DOHH2 (cell line): Measurements from ENCODE around the gene C16orf92.

ENCODE experiments used
- H3F3A ChIP-seq: fragments of 200-600 bp; sonication (generic), shearing (Covaris generic); 2 replicates; pipeline ENCODE4 v1.6.0; 2016; ENCODE audit warnings: antibody characterized with exemption, mild to moderate bottlenecking; ENCODE audit not compliant: control insufficient read depth, insufficient read depth
- H3K27ac ChIP-seq: fragments of 200-600 bp; sonication (generic); 2 replicates; pipeline ENCODE4 v1.5.1; 2014; ENCODE audit warnings: low read depth, mild to moderate bottlenecking, low read length, moderate library complexity
- H3K27me3 ChIP-seq: fragments of 200-600 bp; sonication (generic); 2 replicates; pipeline ENCODE4 v1.6.1; 2014; ENCODE audit warnings: mild to moderate bottlenecking, low read length, mixed read lengths; ENCODE audit not compliant: control insufficient read depth
- H3K36me3 ChIP-seq: fragments of 200-600 bp; sonication (generic); 2 replicates; pipeline ENCODE4 v1.6.1; 2014; ENCODE audit warnings: mild to moderate bottlenecking, low read length, moderate library complexity, mixed read lengths; ENCODE audit not compliant: control insufficient read depth
- H3K4me1 ChIP-seq: fragments of 200-600 bp; sonication (generic); 2 replicates; pipeline ENCODE4 v1.6.1; 2014; ENCODE audit warnings: mild to moderate bottlenecking, low read length, mixed read lengths; ENCODE audit not compliant: control insufficient read depth
- H3K4me2 ChIP-seq: fragments of 200-600 bp; sonication (generic); 2 replicates; pipeline ENCODE4 v1.6.0; 2014; ENCODE audit warnings: mild to moderate bottlenecking, low read length, moderate library complexity
- H3K4me3 ChIP-seq: fragments of 200-600 bp; sonication (generic); 2 replicates; pipeline ENCODE4 v1.5.1; 2014; ENCODE audit warnings: mild to moderate bottlenecking, low read length, mixed read lengths
- H3K79me2 ChIP-seq: fragments of 200-600 bp; sonication (generic); 2 replicates; pipeline ENCODE4 v1.6.1; 2014; ENCODE audit warnings: mild to moderate bottlenecking, low read length, mixed read lengths; ENCODE audit not compliant: control insufficient read depth
- H3K9me2 ChIP-seq: fragments of 200-600 bp; sonication (generic); replicated peaks from 2 replicates; pipeline ENCODE4 v1.6.1; 2014; ENCODE audit warnings: mild to moderate bottlenecking, low read length, mixed read lengths; ENCODE audit not compliant: control insufficient read depth
- H3K9me3 ChIP-seq: fragments of 200-600 bp; sonication (generic); 2 replicates; pipeline ENCODE4 v1.6.1; 2014; ENCODE audit warnings: antibody characterized with exemption, low read length, mixed read lengths; ENCODE audit not compliant: control insufficient read depth, insufficient read depth
- H4K20me1 ChIP-seq: fragments of 200-600 bp; sonication (generic); 2 replicates; pipeline ENCODE4 v1.6.0; 2014; ENCODE audit warnings: low read depth, mild to moderate bottlenecking, antibody characterized with exemption, low read length, moderate library complexity; ENCODE audit not compliant: control insufficient read depth, insufficient read depth
- EZH2phosphoT487 ChIP-seq: fragments of 200-600 bp; sonication (generic); IDR thresholded peaks from 2 replicates; pipeline ENCODE4 v1.6.1; 2017; ENCODE audit warnings: borderline replicate concordance, mild to moderate bottlenecking, antibody characterized with exemption, low read length, moderate library complexity, mixed read lengths
- TF ChIP-seq, protein P1 (sequence below): fragments of 200-600 bp; sonication (generic); IDR thresholded peaks from one replicate; pipeline ENCODE4 v1.5.1; 2014; ENCODE audit warnings: antibody characterized with exemption, mild to moderate bottlenecking, low read depth, low read length; ENCODE audit not compliant: poor library complexity, severe bottlenecking

The C16orf92 gene

DNA sequence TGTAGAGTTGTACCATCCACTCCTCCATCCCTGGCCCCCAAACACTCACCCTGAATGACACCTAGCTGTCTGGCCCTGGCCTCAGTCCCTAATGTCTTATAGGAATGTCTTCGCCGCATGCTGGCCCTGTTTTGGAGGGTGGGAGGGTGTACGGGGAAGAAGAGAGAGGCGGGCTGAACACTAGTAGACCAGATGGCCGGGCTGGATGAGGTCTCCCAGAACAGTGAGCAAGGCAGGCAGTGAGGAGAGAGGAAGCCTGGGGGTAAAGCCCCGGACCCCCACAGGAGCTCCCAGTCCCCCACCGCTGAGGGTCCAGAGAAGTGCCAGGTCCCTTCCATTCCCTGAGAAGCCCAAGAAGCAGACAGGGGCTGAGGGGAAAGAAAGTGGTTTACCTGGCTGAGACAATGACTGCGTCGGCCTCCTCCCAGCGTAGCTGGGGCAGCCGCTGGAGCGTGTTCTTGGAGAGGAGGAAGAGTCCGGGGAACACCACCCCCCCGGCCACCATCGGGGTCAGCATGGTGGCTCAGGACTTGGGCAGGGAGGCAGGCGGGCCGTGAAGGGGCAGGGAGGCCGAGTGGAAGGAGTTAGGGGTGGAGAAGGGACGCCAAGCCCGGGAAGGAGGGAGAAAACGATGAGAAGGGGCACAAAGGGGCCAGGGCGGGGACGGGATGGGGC is 7.2 kb downstream of the C16orf92 start:
- H3K4me1 ChIP-seq: 0 out of 2 replicates have a peak, but pooled peaks cover 3% of the 10 kb centered on the region
- peaks cover 42% of the 10 kb centered on the region for H3K27me3 ChIP-seq
- H3K9me3 ChIP-seq: no peaks in the 10 kb centered on the region
- H3K9me2 ChIP-seq: no peaks in the 10 kb centered on the region
- H3K4me2 ChIP-seq: no peak overlapping the region
- no peak for TF ChIP-seq EZH2phosphoT487
- TF ChIP-seq, protein P1, sequence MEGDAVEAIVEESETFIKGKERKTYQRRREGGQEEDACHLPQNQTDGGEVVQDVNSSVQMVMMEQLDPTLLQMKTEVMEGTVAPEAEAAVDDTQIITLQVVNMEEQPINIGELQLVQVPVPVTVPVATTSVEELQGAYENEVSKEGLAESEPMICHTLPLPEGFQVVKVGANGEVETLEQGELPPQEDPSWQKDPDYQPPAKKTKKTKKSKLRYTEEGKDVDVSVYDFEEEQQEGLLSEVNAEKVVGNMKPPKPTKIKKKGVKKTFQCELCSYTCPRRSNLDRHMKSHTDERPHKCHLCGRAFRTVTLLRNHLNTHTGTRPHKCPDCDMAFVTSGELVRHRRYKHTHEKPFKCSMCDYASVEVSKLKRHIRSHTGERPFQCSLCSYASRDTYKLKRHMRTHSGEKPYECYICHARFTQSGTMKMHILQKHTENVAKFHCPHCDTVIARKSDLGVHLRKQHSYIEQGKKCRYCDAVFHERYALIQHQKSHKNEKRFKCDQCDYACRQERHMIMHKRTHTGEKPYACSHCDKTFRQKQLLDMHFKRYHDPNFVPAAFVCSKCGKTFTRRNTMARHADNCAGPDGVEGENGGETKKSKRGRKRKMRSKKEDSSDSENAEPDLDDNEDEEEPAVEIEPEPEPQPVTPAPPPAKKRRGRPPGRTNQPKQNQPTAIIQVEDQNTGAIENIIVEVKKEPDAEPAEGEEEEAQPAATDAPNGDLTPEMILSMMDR: no peak
- no peaks in the 10 kb centered on the region for H3K36me3 ChIP-seq
- H4K20me1 ChIP-seq: no peaks in the 10 kb centered on the region
- H3K27ac ChIP-seq: no peak overlapping the region
- no peaks in the 10 kb centered on the region for H3F3A ChIP-seq
- no peaks in the 10 kb centered on the region for H3K79me2 ChIP-seq
- H3K4me3 ChIP-seq: no peak overlapping the region

DNA sequence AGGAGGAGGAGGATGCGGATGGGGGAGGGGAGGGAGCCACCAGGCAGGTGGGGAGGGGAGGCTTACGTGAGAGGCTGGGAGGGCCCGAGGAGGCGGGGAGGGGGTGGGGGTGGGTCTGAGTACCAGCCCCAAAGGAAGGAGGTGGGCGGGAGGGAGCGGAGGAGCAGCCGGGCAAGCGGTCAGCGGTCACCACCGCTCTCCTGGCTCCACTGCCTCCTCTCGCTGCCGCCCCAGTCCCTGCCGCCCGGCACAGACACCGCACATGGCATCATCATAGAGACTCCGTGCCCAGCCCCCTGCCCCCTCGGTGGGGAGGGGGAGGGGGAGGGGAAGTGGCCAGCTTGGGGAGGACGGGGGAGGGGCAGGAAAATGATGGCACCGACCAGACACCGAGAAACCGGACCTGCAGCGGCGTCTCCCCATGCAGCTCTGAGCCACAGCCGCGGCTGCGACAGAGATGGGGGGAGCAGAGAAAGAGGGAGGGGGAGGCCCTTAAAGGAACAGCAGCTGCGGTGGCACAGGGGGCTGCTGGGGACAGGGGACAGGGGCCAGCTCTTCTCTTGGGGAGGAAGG is 7.9 kb downstream of the C16orf92 start, which contains the start of gene TLCD3B:
TSS of gene TLCD3B (minus strand) at position 431 of the 573 bp plus-strand sequence. CDS start 744 bp downstream, outside the sequence.
- no peak within 1 kb of the TSS for H3K4me2 ChIP-seq
- 0 out of 2 replicates have a peak, but pooled peaks cover 3% of the 10 kb centered on the region for H3K4me1 ChIP-seq
- no peak within 1 kb of the TSS for H3K4me3 ChIP-seq
- H3K27ac ChIP-seq: no peak within 1 kb of the TSS
- H3K79me2 ChIP-seq: no peaks in the 10 kb centered on the region
- no peaks in the 10 kb centered on the region for H4K20me1 ChIP-seq
- peaks cover 40% of the 10 kb centered on the region for H3K27me3 ChIP-seq
- no peaks in the 10 kb centered on the region for H3K9me3 ChIP-seq
- no peaks in the 10 kb centered on the region for H3K36me3 ChIP-seq
- TF ChIP-seq, protein P1: no peak
- TF ChIP-seq EZH2phosphoT487: no peak
- no peaks in the 10 kb centered on the region for H3F3A ChIP-seq
- no peaks in the 10 kb centered on the region for H3K9me2 ChIP-seq

DNA sequence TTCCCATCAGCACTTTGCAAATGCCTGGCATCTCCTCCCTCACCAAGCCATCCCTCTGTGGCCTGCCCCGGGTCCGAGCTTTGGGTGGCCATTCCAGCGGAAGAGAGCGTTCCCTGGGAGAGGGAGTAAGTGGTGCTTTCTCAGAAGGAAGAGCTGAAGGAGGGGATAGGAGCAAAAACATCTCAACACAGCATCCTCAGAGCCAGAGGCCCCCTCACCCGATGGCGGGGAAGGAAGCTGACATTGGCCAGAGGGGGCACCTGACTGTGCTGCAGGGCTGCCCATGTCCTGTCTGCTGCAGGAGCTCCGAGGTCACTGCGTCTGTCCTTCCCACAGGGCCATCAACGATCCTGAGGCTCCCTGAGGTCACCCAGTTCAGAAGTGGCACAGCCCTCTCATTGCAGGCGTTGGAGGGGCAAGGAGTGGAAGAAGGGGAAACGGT is 8.5 kb downstream of the C16orf92 start:
- H3K4me2 ChIP-seq: no peak overlapping the region
- H3K4me3 ChIP-seq: no peak overlapping the region
- no peaks in the 10 kb centered on the region for H3K36me3 ChIP-seq
- no peaks in the 10 kb centered on the region for H3K9me2 ChIP-seq
- TF ChIP-seq EZH2phosphoT487: no peak
- TF ChIP-seq, protein P1: no peak
- H3F3A ChIP-seq: no peaks in the 10 kb centered on the region
- H3K27me3 ChIP-seq: peaks cover 45% of the 10 kb centered on the region
- no peaks in the 10 kb centered on the region for H4K20me1 ChIP-seq
- H3K27ac ChIP-seq: no peak overlapping the region
- peaks cover 4% of the 10 kb centered on the region; the same call in 1 of the 2 replicates for H3K9me3 ChIP-seq
- H3K4me1 ChIP-seq: 0 out of 2 replicates have a peak, but pooled peaks cover 3% of the 10 kb centered on the region
- no peaks in the 10 kb centered on the region for H3K79me2 ChIP-seq
